H1 (cell line): ENCODE results near the gene PRKG2.

ENCODE experiments used
- CTCF ChIP-seq, 3 experiments: IDR thresholded peaks; 1 replicate in 2 of 3; 2 replicates in 1 of 3; pipeline versions ENCODE4 v1.5.1 to v1.6.1; 2011; ENCODE audit warnings: low read length in 3 of 3, mild to moderate bottlenecking in 3 of 3, inconsistent platforms in 2 of 3, low read depth in 1 of 3, moderate library complexity in 1 of 3; ENCODE audit not compliant: insufficient read depth in 1 of 3; ENCODE audit errors: control extremely low read depth in 1 of 3
- FOSL1 ChIP-seq: IDR thresholded peaks from 2 replicates; pipeline ENCODE4 v1.6.1; 2011; ENCODE audit warnings: mild to moderate bottlenecking, low read depth, low read length, moderate library complexity; ENCODE audit not compliant: insufficient read depth
- TEAD4 ChIP-seq: IDR thresholded peaks from 2 replicates; pipeline ENCODE4 v1.6.1; 2012; ENCODE audit warnings: low read depth, low read length, inconsistent platforms, mixed read lengths

- TF ChIP-seq FOSL1 (no peak), CTCF (IDR thresholded peaks at IDR 0.05; ENCODE audit: control extremely low read depth in 1 of 3, insufficient read depth in 1 of 3, low read depth in 1 of 3, low read length in 3 of 3) (no peak), TEAD4 (no peak)
Measured at GRCh38 chr4:81207828-81208227, 7.2 kb downstream of the PRKG2 start.
